Neural progenitor cell (in vitro differentiated cells): ENCODE data around the gene RNF157. TPM values are rescaled to one million over a fixed set of nuclear protein-coding genes. Genes with fewer than 3 reads are reported as not detected.

ENCODE experiments used
- DNase-seq: peaks from one replicate; pipeline ENCODE4 v3.0.0-alpha.2; 2016; ENCODE audit warnings: low spot score
- H2AFZ ChIP-seq: fragments of 200-600 bp; sonication (generic); replicated peaks from 2 replicates; pipeline ENCODE4 v1.6.1; 2016; ENCODE audit warnings: antibody characterized with exemption
- H3F3A ChIP-seq: fragments of 200-600 bp; sonication (generic); 2 replicates; pipeline ENCODE4 v1.6.1; 2016; ENCODE audit warnings: antibody characterized with exemption, low read depth
- H3K27ac ChIP-seq: fragments of 200-600 bp; sonication (generic); 2 replicates; pipeline ENCODE4 v1.5.1; 2016; ENCODE audit warnings: mild to moderate bottlenecking
- H3K27me3 ChIP-seq: fragments of 200-600 bp; sonication (generic); 2 replicates; pipeline ENCODE4 v1.6.1; 2016; ENCODE audit warnings: mild to moderate bottlenecking, moderate library complexity
- H3K36me3 ChIP-seq: fragments of 200-600 bp; sonication (generic); 2 replicates; pipeline ENCODE4 v1.5.1; 2016
- H3K4me1 ChIP-seq: fragments of 200-600 bp; sonication (generic); 2 replicates; pipeline ENCODE4 v1.6.1; 2016; ENCODE audit warnings: mixed run types
- H3K4me2 ChIP-seq: fragments of 200-600 bp; sonication (generic); 2 replicates; pipeline ENCODE4 v1.6.1; 2016
- H3K4me3 ChIP-seq: fragments of 200-600 bp; sonication (generic); 2 replicates; pipeline ENCODE4 v1.5.1; 2016
- H3K79me2 ChIP-seq: fragments of 200-600 bp; sonication (generic); 2 replicates; pipeline ENCODE4 v1.6.1; 2016; ENCODE audit warnings: low read depth
- H3K9ac ChIP-seq: fragments of 200-600 bp; sonication (generic); 2 replicates; pipeline ENCODE4 v1.6.1; 2016
- H3K9me3 ChIP-seq: fragments of 200-600 bp; sonication (generic); 2 replicates; pipeline ENCODE4 v1.5.1; 2016; ENCODE audit warnings: low read depth
- H4K20me1 ChIP-seq: fragments of 200-600 bp; sonication (generic); 2 replicates; pipeline ENCODE4 v1.6.1; 2016; ENCODE audit warnings: low read depth
- H3K27ac Mint-ChIP-seq: 3 replicates; pipeline ENCODE4 v1.8.0; 2021; ENCODE audit warnings: mixed read lengths
- H3K27me3 Mint-ChIP-seq: 2 replicates; pipeline ENCODE4 v1.8.0; 2022; ENCODE audit warnings: low read depth, mild to moderate bottlenecking, inconsistent platforms, moderate library complexity, mixed read lengths; ENCODE audit not compliant: insufficient read depth
- H3K36me3 Mint-ChIP-seq: 3 replicates; pipeline ENCODE4 v1.8.0; 2021; ENCODE audit warnings: mixed read lengths
- H3K4me1 Mint-ChIP-seq: 3 replicates; pipeline ENCODE4 v1.8.0; 2021; ENCODE audit warnings: mixed read lengths
- H3K4me3 Mint-ChIP-seq: 3 replicates; pipeline ENCODE4 v1.8.0; 2021; ENCODE audit warnings: mild to moderate bottlenecking, moderate library complexity, mixed read lengths
- H3K9me3 Mint-ChIP-seq: 3 replicates; pipeline ENCODE4 v1.8.0; 2020; ENCODE audit warnings: mixed read lengths
- CTCF ChIP-seq: fragments of 200-600 bp; sonication (generic); IDR thresholded peaks from 2 replicates; pipeline ENCODE4 v1.5.1; 2017; ENCODE audit warnings: antibody characterized with exemption, mild to moderate bottlenecking
- EZH2 ChIP-seq: fragments of 200-600 bp; sonication (generic); IDR thresholded peaks from 2 replicates; pipeline ENCODE4 v1.6.1; 2017; ENCODE audit warnings: antibody characterized with exemption, mild to moderate bottlenecking, moderate library complexity
- EZH2phosphoT487 ChIP-seq: fragments of 200-600 bp; sonication (generic); IDR thresholded peaks from 2 replicates; pipeline ENCODE4 v1.6.1; 2017; ENCODE audit warnings: antibody characterized with exemption
- total RNA-seq: library from RNA; depleted of rRNA; stranded (reverse); fragments of >200 nt; gene quantifications from 2 replicates; pipeline ENCODE4 v1.2.3, GENCODE V29; 2015; ENCODE audit warnings: low replicate concordance

Gene RNF157
- total RNA-seq, 1 donor from 2014 or later = 21.0 TPM

- no peaks in the 10 kb centered on the region for H3K9me3 ChIP-seq
- no peak for DNase-seq
- H3K27me3 ChIP-seq = no peaks in the 10 kb centered on the region
- H3K9me3 Mint-ChIP-seq = no peaks in the 10 kb centered on the region
- H4K20me1 ChIP-seq = peaks cover 27% of the 10 kb centered on the region
- no peaks in the 10 kb centered on the region for H3K36me3 ChIP-seq
- H3F3A ChIP-seq = peaks cover 10% of the 10 kb centered on the region
- peaks cover 19% of the 10 kb centered on the region for H3K4me1 ChIP-seq
- no peak overlapping the region for H3K4me2 ChIP-seq
- peaks cover 19% of the 10 kb centered on the region for H3K79me2 ChIP-seq
- H2AFZ ChIP-seq = no peak overlapping the region
- H3K36me3 Mint-ChIP-seq = peaks cover 4% of the 10 kb centered on the region
- peaks cover 20% of the 10 kb centered on the region for H3K4me1 Mint-ChIP-seq
- H3K4me3 ChIP-seq = no peak overlapping the region
- H3K27ac ChIP-seq = peak overlapping the region; percentile 23
- no peak for TF ChIP-seq CTCF
- no peak for TF ChIP-seq EZH2
- TF ChIP-seq EZH2phosphoT487 = no peak
- peaks cover under 1% of the 10 kb centered on the region for H3K27me3 Mint-ChIP-seq
- H3K4me3 Mint-ChIP-seq = no peak overlapping the region
- H3K27ac Mint-ChIP-seq = peak overlapping the region; percentile 46
- H3K9ac ChIP-seq = no peak overlapping the region
Measured at GRCh38 chr17:76272541-76273444, 32.5 kb upstream of the RNF157 start.

GRCh38 chr17:76271669-76272540 lies 31.6 kb upstream of the RNF157 start:
- peak overlapping the region; percentile 23 for H3K27ac ChIP-seq
- no peak for DNase-seq
- no peak overlapping the region for H3K4me3 Mint-ChIP-seq
- H3K9ac ChIP-seq = no peak overlapping the region
- no peak overlapping the region for H3K27ac Mint-ChIP-seq
- H3K4me2 ChIP-seq = peak overlapping the region; percentile 45
- H3K4me1 Mint-ChIP-seq = peaks cover 25% of the 10 kb centered on the region
- H3K27me3 Mint-ChIP-seq = peaks cover 2% of the 10 kb centered on the region
- peaks cover 27% of the 10 kb centered on the region for H4K20me1 ChIP-seq
- H3K4me3 ChIP-seq = no peak overlapping the region
- H3K36me3 ChIP-seq = no peaks in the 10 kb centered on the region
- peaks cover 5% of the 10 kb centered on the region for H3K36me3 Mint-ChIP-seq
- no peaks in the 10 kb centered on the region for H3K9me3 Mint-ChIP-seq
- no peak overlapping the region for H2AFZ ChIP-seq
- H3K79me2 ChIP-seq = peaks cover 28% of the 10 kb centered on the region
- H3F3A ChIP-seq = peaks cover 10% of the 10 kb centered on the region
- H3K27me3 ChIP-seq = no peaks in the 10 kb centered on the region
- TF ChIP-seq EZH2 = no peak
- TF ChIP-seq EZH2phosphoT487 = no peak
- TF ChIP-seq CTCF = no peak
- H3K4me1 ChIP-seq = peaks cover 24% of the 10 kb centered on the region
- no peaks in the 10 kb centered on the region for H3K9me3 ChIP-seq

GRCh38 chr17:76270770-76271668 lies 30.7 kb upstream of the RNF157 start:
- peaks cover 2% of the 10 kb centered on the region for H3K27me3 Mint-ChIP-seq
- no peak overlapping the region for H3K9ac ChIP-seq
- peaks cover 5% of the 10 kb centered on the region for H3K36me3 Mint-ChIP-seq
- H3K4me3 ChIP-seq = no peak overlapping the region
- H3K4me3 Mint-ChIP-seq = no peak overlapping the region
- H3K27ac ChIP-seq = no peak overlapping the region
- H3K4me1 ChIP-seq = peaks cover 31% of the 10 kb centered on the region
- H3K27me3 ChIP-seq = no peaks in the 10 kb centered on the region
- H3K79me2 ChIP-seq = peaks cover 37% of the 10 kb centered on the region
- no peak overlapping the region for H3K27ac Mint-ChIP-seq
- TF ChIP-seq EZH2 (no peak), EZH2phosphoT487 (no peak), CTCF (no peak)
- peaks cover 27% of the 10 kb centered on the region for H3K4me1 Mint-ChIP-seq
- H3K36me3 ChIP-seq = no peaks in the 10 kb centered on the region
- H3K9me3 ChIP-seq = no peaks in the 10 kb centered on the region
- H2AFZ ChIP-seq = no peak overlapping the region
- no peak overlapping the region for H3K4me2 ChIP-seq
- H3K9me3 Mint-ChIP-seq = no peaks in the 10 kb centered on the region
- peaks cover 27% of the 10 kb centered on the region for H4K20me1 ChIP-seq
- H3F3A ChIP-seq = peaks cover 10% of the 10 kb centered on the region
- no peak for DNase-seq
